GM10248 (cell line): ENCODE results near the gene BRSK2.

ENCODE experiments used
- CTCF ChIA-PET: fragments of 300-600 bp; sonication (Branson Sonifier 250); formaldehyde crosslinking; extraction: SDS; loops from one replicate; lab custom pipeline; 2021; ENCODE audit warnings: antibody characterized with exemption; lab: Yijun Ruan, JAX
- POLR2A ChIA-PET: fragments of 350-650 bp; sonication (Branson Sonifier 250); formaldehyde crosslinking; extraction: SDS; loops from one replicate; lab custom pipeline; 2020; ENCODE audit warnings: antibody characterized with exemption; lab: Yijun Ruan, JAX
- DNase-seq: peaks from one replicate; pipeline ENCODE4 v3.0.0; 2012; ENCODE audit errors: extremely low spot score
- TF ChIP-seq, protein P1 (sequence below): IDR thresholded peaks from 2 replicates; pipeline ENCODE4 v1.5.1; 2012; ENCODE audit warnings: mild to moderate bottlenecking, low read depth; ENCODE audit errors: extremely low read depth, missing control alignments, control extremely low read depth

BRSK2 gene

DNA sequence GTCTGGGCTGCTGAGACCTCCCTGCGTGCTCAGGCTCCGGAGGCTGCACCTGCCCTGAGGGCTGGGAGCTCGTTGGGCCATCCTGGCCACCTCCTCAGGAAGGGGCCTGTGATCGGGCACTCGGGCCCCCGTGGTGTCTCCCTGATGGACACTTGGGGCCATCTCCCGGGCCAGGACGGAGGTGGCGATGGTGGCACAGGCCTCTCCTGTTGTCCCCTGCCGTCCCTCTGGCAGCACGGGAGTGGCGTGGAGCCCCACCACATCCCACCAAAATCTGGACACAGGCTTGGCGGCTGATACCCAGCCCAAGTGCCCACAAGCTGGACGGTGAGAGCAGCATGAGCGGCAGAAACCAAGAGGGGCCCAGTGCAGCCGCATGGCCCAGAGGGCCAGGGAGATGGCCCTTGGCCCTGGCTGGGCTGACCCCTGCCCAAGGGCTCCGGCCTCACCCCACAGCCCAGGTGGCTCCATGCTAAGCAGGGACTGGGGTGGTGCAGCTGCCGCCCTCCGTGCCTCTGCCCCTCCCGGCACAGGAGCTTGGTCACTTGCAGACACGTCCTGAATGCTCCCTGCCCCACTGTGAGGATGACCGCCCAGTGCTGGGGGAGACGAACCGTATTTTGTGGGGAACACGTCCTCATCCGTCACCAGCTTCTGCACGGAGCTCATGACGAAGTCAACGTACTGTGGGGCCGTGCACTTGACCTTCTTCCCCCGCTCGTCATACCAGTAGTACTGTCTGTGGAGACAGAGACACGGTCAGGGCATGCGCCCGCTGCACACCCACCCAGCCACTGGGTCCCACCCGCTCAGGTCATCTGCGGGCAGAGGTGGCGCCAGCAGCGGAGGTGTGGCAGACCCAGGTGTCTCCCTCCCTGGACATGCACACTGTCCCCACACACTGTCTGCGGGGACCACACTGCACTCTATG lies 81.2 kb downstream of the BRSK2 start:
- ChIA-PET POLR2A (no interaction called here), CTCF (no interaction called here)
- TF ChIP-seq, protein P1, sequence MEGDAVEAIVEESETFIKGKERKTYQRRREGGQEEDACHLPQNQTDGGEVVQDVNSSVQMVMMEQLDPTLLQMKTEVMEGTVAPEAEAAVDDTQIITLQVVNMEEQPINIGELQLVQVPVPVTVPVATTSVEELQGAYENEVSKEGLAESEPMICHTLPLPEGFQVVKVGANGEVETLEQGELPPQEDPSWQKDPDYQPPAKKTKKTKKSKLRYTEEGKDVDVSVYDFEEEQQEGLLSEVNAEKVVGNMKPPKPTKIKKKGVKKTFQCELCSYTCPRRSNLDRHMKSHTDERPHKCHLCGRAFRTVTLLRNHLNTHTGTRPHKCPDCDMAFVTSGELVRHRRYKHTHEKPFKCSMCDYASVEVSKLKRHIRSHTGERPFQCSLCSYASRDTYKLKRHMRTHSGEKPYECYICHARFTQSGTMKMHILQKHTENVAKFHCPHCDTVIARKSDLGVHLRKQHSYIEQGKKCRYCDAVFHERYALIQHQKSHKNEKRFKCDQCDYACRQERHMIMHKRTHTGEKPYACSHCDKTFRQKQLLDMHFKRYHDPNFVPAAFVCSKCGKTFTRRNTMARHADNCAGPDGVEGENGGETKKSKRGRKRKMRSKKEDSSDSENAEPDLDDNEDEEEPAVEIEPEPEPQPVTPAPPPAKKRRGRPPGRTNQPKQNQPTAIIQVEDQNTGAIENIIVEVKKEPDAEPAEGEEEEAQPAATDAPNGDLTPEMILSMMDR, result no peak
- DNase-seq, result no peak

DNA sequence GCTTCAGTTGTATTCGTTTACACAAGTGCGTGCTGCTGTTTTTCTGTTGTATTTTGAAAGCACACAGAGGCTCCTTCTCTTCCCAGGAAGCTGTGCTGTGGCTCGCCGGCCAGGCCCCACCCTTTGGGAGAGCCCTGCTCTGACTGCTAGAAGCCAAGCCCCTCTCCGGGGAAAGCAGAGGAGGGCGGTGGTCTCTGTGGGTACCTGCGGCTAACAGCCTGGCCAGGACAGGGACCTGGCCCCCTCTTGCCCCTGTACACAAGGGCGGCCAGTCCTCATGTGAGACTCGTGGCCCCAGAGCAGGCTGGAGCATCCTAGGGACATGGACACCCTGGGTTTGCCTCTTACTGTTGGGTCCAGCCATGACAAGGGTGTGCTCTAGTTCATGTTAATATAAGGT lies 82.0 kb downstream of the BRSK2 start:
- no peak for DNase-seq
- POLR2A ChIA-PET, result no interaction called here
- CTCF ChIA-PET, result no interaction called here
- TF ChIP-seq, protein P1, result no peak

DNA sequence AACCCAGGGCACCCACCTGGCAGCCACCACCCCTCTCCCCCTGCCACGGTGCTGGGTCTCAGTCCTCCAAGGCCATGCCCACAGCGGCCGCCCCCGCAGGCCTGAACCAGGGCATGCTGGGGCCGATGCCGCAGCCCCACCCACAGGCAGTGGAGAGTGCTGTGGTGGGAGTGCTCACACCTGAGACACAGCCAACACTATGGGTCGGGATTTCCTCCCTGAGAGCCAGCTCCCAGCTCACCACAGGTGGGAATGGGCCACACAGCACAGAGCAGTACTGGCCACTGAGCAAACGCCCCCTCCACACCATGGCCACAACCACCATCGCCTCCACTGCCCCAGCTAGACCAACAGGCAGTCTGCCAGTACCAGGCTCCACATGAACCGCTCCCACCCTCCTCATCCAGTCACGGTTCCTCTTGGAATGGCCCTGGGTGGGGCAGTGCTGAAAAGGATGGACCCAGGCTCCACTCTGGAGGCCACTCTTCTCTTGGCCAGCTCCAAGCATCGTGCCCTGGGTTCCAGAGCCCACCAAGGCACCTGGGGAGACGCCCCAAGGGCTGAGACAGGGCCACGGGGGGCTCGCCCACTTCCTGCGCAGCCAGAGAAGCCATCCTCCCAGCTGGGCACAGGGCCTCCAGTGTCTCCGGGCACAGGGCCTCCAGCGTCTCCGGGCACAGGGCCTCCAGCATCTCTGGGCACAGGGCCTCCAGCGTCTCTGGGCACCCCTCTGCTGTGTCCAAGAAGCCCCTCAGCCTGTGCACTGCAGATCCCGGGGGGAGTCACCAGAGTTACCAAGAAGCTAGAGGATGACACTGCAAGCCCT lies 82.7 kb downstream of the BRSK2 start:
- TF ChIP-seq, protein P1, result no peak
- ChIA-PET CTCF (no interaction called here), POLR2A (no interaction called here)
- no peak for DNase-seq

DNA sequence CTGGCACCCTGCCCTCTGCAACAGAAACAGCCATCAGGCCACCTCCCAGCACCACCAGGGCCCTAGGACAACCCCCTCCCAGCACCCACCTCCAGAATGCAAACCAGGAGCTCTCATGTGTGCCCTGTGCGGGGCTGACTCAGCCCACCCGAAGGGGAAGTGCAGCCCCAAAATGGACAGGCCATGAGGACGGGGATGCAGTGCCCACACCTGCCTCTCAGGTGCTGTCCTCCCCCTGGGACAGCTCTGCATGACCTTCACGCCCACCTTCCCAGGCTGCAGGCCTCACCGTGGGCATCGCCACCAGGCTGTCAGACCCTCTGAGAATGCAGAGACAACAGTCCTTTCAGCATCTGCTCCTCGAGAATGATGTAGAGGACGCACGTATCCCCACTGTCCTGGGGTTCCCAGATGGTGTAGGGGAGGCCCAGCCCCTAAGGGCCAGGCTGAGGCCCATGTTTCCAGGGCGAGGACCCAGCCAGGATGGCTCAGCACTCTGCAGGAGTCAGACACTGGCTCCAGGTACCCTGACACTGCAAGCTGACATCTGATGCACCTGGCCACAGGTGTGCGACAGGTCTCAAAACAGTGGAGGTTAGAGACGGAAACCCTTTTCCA lies 83.4 kb downstream of the BRSK2 start:
- ChIA-PET POLR2A (no interaction called here), CTCF (no interaction called here)
- TF ChIP-seq, protein P1, result no peak
- no peak for DNase-seq

DNA sequence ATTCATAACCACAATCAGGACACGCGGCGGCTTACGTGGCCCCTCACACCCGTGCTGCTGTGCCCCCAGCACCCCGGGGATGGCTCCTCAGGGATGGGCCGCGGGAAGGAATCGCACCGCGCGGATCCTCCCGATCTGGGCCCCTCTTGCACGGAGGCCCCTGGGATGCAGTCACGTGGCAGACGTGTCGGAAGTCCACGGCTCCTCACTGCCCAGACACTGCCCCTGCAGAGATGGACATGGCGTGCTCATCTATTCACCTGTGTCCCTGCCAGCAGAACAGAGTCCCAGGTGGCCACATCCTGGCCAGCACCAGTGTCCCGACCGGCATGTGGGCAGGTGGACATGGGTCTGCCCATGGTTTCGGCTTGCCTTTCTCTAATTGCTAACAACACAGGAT lies 84.1 kb downstream of the BRSK2 start:
- POLR2A ChIA-PET, result no interaction called here
- CTCF ChIA-PET, result no interaction called here
- TF ChIP-seq, protein P1, result no peak
- DNase-seq, result no peak

DNA sequence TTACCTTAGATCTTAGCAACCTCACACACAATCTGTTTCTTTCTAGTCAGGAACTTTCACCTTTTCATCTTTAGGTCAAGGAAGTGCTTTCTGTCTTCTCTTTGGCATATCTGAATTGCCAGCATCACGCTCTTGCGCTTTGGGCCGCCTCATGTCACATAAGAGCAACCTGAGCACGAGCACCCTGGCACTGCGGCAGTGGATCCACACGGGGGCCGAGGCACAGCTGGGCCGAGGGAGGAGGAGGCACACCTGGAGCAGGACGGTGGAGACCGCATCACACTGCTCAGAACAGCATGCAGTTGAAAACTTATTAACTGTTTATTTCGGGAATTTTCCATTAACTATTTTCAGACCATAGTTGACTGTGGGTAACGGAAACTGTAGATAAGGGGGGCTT lies 86.1 kb downstream of the BRSK2 start:
- TF ChIP-seq, protein P1, result no peak
- ChIA-PET POLR2A (no interaction called here), CTCF (no interaction called here)
- no peak for DNase-seq
